ENCODE data around the gene SAFB2. TPM values are rescaled to one million over a fixed set of nuclear protein-coding genes. Genes with fewer than 3 reads are reported as not detected.
"Not testable (repeated sequence)": the region's sequence is repeated elsewhere in the genome, so short reads cannot be mapped to it uniquely, and the experiment has no call there.

The SAFB2 gene
- total RNA-seq, 2 experiments from 2014 or later, result 63.5 to 76.4 TPM

GRCh38 chr19:5619946-5620345 lies 2.6 kb downstream of the SAFB2 start:
- H3K4me3 Mint-ChIP-seq, result peak overlapping the region; percentile 100
- H3K9me3 Mint-ChIP-seq, result no peaks in the 10 kb centered on the region
- peaks cover 45% of the 10 kb centered on the region for H3K4me1 Mint-ChIP-seq (ENCODE audit: low read depth)
- H3K27me3 Mint-ChIP-seq, result peaks cover 3% of the 10 kb centered on the region
- intact Hi-C loops (cut with micrococcal nuclease), result no loop called here
- H3K36me3 Mint-ChIP-seq, result peaks cover 61% of the 10 kb centered on the region
- peak overlapping the region; percentile 34 for H3K27ac Mint-ChIP-seq
- no peak for DNase-seq
- ChIA-PET CTCF (interaction anchor here (1.2 kb wide), 1 partner anchor 16 kb away, joined by 3 read pairs; no protein-coding TSS in a partner anchor), POLR2A (no interaction called here)

- H3K36me3 Mint-ChIP-seq, result peaks cover 62% of the 10 kb centered on the region
These were observed 4.0 kb downstream of the SAFB2 start for GRCh38 chr19:5618591-5618990.

GRCh38 chr19:5617080-5617479 lies 5.5 kb downstream of the SAFB2 start:
- H3K9me3 Mint-ChIP-seq, result no peaks in the 10 kb centered on the region
- CTCF ChIA-PET, result interaction anchor here (0.6 kb wide), 2 partner anchors 21 to 37 kb away, joined by 3 read pairs; no protein-coding TSS in a partner anchor
- H3K4me3 Mint-ChIP-seq, result no peak overlapping the region
- peaks cover 39% of the 10 kb centered on the region for H3K4me1 Mint-ChIP-seq (ENCODE audit: low read depth)
- intact Hi-C loops (cut with micrococcal nuclease), result no loop called here
- peaks cover 69% of the 10 kb centered on the region for H3K36me3 Mint-ChIP-seq
- DNase-seq, result no peak
- H3K27ac Mint-ChIP-seq, result no peak overlapping the region
- H3K27me3 Mint-ChIP-seq, result no peaks in the 10 kb centered on the region
- POLR2A ChIA-PET, result no interaction called here

More at GRCh38 chr19:5618591-5618990, 4.0 kb downstream of the SAFB2 start:
- Mint-ChIP-seq H3K9me3 (no peaks in the 10 kb centered on the region), H3K4me3 (no peak overlapping the region), H3K4me1 (ENCODE audit: low read depth) (peaks cover 39% of the 10 kb centered on the region), H3K27ac (no peak overlapping the region), H3K27me3 (peaks cover 3% of the 10 kb centered on the region)
- no peak for DNase-seq
- ChIA-PET CTCF (no interaction called here), POLR2A (no interaction called here)
- intact Hi-C loops (cut with micrococcal nuclease), result no loop called here

GRCh38 chr19:5615756-5616327 lies 6.7 kb downstream of the SAFB2 start:
- Mint-ChIP-seq H3K4me1 (ENCODE audit: low read depth) (peaks cover 32% of the 10 kb centered on the region), H3K9me3 (no peaks in the 10 kb centered on the region), H3K27ac (no peak overlapping the region), H3K36me3 (peaks cover 69% of the 10 kb centered on the region), H3K4me3 (no peak overlapping the region), H3K27me3 (no peaks in the 10 kb centered on the region)
- DNase-seq, result no peak
- POLR2A ChIA-PET, result no interaction called here
- intact Hi-C loops (cut with micrococcal nuclease), result no loop called here
- CTCF ChIA-PET, result interaction anchor here (0.7 kb wide), 1 partner anchor 588 kb away, joined by 3 read pairs; no protein-coding TSS in a partner anchor

GRCh38 chr19:5612891-5613865 lies 9.4 kb downstream of the SAFB2 start:
- DNase-seq, result no peak
- Mint-ChIP-seq H3K9me3 (no peaks in the 10 kb centered on the region), H3K4me3 (no peak overlapping the region), H3K27me3 (no peaks in the 10 kb centered on the region), H3K36me3 (peaks cover 76% of the 10 kb centered on the region), H3K27ac (peak overlapping the region; percentile 3), H3K4me1 (ENCODE audit: low read depth) (peaks cover 10% of the 10 kb centered on the region)
- ChIA-PET CTCF (no interaction called here), POLR2A (no interaction called here)
- intact Hi-C loops (cut with micrococcal nuclease), result no loop called here

GRCh38 chr19:5609881-5610448 lies 12.6 kb downstream of the SAFB2 start:
- ChIA-PET POLR2A (no interaction called here), CTCF (no interaction called here)
- intact Hi-C loops (cut with micrococcal nuclease), result no loop called here
- no peak overlapping the region for H3K27ac Mint-ChIP-seq
- no peak overlapping the region for H3K4me3 Mint-ChIP-seq
- H3K9me3 Mint-ChIP-seq, result no peaks in the 10 kb centered on the region
- no peak for DNase-seq
- peaks cover 13% of the 10 kb centered on the region for H3K4me1 Mint-ChIP-seq (ENCODE audit: low read depth)
- no peaks in the 10 kb centered on the region for H3K27me3 Mint-ChIP-seq
- H3K36me3 Mint-ChIP-seq, result peaks cover 75% of the 10 kb centered on the region

GRCh38 chr19:5608766-5609165 lies 13.8 kb downstream of the SAFB2 start:
- Mint-ChIP-seq H3K36me3 (peaks cover 73% of the 10 kb centered on the region), H3K4me1 (ENCODE audit: low read depth) (peaks cover 13% of the 10 kb centered on the region)
- intact Hi-C loops (cut with micrococcal nuclease); DNase-seq; POLR2A ChIA-PET; H3K27ac Mint-ChIP-seq; H3K27me3 Mint-ChIP-seq; H3K9me3 Mint-ChIP-seq; H3K4me3 Mint-ChIP-seq; CTCF ChIA-PET: not testable (repeated sequence)

GRCh38 chr19:5608291-5608690 lies 14.3 kb downstream of the SAFB2 start:
- peaks cover 73% of the 10 kb centered on the region for H3K36me3 Mint-ChIP-seq
- ChIA-PET CTCF (no interaction called here), POLR2A (interaction anchor here (1.0 kb wide), 1 partner anchor 14 kb away, joined by 3 read pairs; the partner anchor contains the start of genes SAFB and SAFB2)
- no peaks in the 10 kb centered on the region for H3K27me3 Mint-ChIP-seq
- intact Hi-C loops (cut with micrococcal nuclease), result no loop called here
- no peak overlapping the region for H3K4me3 Mint-ChIP-seq
- no peak overlapping the region for H3K27ac Mint-ChIP-seq
- no peak for DNase-seq
- H3K4me1 Mint-ChIP-seq (ENCODE audit: low read depth), result peaks cover 13% of the 10 kb centered on the region
- no peaks in the 10 kb centered on the region for H3K9me3 Mint-ChIP-seq

GRCh38 chr19:5607318-5608275 lies 15.0 kb downstream of the SAFB2 start:
- peaks cover 13% of the 10 kb centered on the region for H3K4me1 Mint-ChIP-seq (ENCODE audit: low read depth)
- H3K27me3 Mint-ChIP-seq, result no peaks in the 10 kb centered on the region
- ChIA-PET POLR2A (interaction anchor here (1.0 kb wide), 1 partner anchor 15 kb away, joined by 3 read pairs; the partner anchor contains the start of genes SAFB and SAFB2), CTCF (no interaction called here)
- no peak overlapping the region for H3K4me3 Mint-ChIP-seq
- peaks cover 70% of the 10 kb centered on the region for H3K36me3 Mint-ChIP-seq
- intact Hi-C loops (cut with micrococcal nuclease), result no loop called here
- H3K27ac Mint-ChIP-seq, result peak overlapping the region; percentile 38
- H3K9me3 Mint-ChIP-seq, result no peaks in the 10 kb centered on the region
- no peak for DNase-seq

- peaks cover 60% of the 10 kb centered on the region for H3K36me3 Mint-ChIP-seq
- no peak for DNase-seq
- ChIA-PET CTCF (no interaction called here), POLR2A (no interaction called here)
- no peak overlapping the region for H3K4me3 Mint-ChIP-seq
- peaks cover 13% of the 10 kb centered on the region for H3K4me1 Mint-ChIP-seq (ENCODE audit: low read depth)
- H3K9me3 Mint-ChIP-seq, result no peaks in the 10 kb centered on the region
- no peaks in the 10 kb centered on the region for H3K27me3 Mint-ChIP-seq
- intact Hi-C loops (cut with micrococcal nuclease), result no loop called here
- no peak overlapping the region for H3K27ac Mint-ChIP-seq
These were observed 17.2 kb downstream of the SAFB2 start for GRCh38 chr19:5605362-5605761.

- no peak for DNase-seq
- H3K27me3 Mint-ChIP-seq, result no peaks in the 10 kb centered on the region
- H3K4me3 Mint-ChIP-seq, result no peak overlapping the region
- peaks cover 61% of the 10 kb centered on the region for H3K36me3 Mint-ChIP-seq
- no peak overlapping the region for H3K27ac Mint-ChIP-seq
- intact Hi-C loops (cut with micrococcal nuclease), result no loop called here
- H3K4me1 Mint-ChIP-seq (ENCODE audit: low read depth), result peaks cover 13% of the 10 kb centered on the region
- no peaks in the 10 kb centered on the region for H3K9me3 Mint-ChIP-seq
- POLR2A ChIA-PET, result no interaction called here
- CTCF ChIA-PET, result no interaction called here
These were observed 18.9 kb downstream of the SAFB2 start for GRCh38 chr19:5603626-5604025.

Data from activated CD4-positive, alpha-beta memory T cell treated with anti-CD3 and anti-CD28 coated beads for 36 hours (primary cell).